HG02884 (cell line): ENCODE measurements around the gene TOR4A.
"Not testable (repeated sequence)": the region's sequence is repeated elsewhere in the genome, so short reads cannot be mapped to it uniquely, and the experiment has no call there.

Experiments used
- ATAC-seq: cut with Tn5 transposase; IDR thresholded peaks from one replicate; pipeline ENCODE4 v1.9.1; 2021; ENCODE audit warnings: mild to moderate bottlenecking, moderate library complexity; ENCODE audit not compliant: unreplicated experiment

Gene TOR4A

DNA sequence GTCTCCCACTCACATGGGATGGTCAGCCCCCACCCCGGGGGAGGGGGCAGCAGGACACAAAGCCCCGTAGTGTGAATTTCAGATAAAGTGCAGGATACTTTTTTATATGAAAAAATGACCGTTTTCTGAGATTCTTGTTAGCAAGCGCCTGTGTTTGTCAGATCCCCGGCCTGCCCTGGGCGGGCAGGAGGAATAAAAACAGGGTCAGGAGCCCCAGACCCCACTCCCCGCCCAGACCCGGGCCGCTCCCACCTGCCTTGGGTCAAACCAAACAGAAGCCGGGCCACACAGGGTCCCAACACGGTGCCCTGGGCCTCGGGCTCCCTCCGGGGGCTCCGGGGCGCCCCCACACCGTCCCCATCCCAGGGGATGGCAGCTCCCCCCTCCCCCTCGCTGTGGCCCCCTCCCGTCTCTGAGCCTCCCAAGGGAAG, 38.1 kb downstream of the TOR4A start:
- no peak for ATAC-seq

- no peak for ATAC-seq
These were observed 38.8 kb downstream of the TOR4A start for GRCh38 chr9:137316012-137316981.

GRCh38 chr9:137317021-137317717, 39.6 kb downstream of the TOR4A start:
- no peak for ATAC-seq

- ATAC-seq: no peak
These were observed 40.4 kb downstream of the TOR4A start for GRCh38 chr9:137317718-137318511.

- no peak for ATAC-seq
These were observed 41.1 kb downstream of the TOR4A start for GRCh38 chr9:137318602-137319001.

GRCh38 chr9:137319011-137319738, 41.6 kb downstream of the TOR4A start:
- ATAC-seq: no peak

DNA sequence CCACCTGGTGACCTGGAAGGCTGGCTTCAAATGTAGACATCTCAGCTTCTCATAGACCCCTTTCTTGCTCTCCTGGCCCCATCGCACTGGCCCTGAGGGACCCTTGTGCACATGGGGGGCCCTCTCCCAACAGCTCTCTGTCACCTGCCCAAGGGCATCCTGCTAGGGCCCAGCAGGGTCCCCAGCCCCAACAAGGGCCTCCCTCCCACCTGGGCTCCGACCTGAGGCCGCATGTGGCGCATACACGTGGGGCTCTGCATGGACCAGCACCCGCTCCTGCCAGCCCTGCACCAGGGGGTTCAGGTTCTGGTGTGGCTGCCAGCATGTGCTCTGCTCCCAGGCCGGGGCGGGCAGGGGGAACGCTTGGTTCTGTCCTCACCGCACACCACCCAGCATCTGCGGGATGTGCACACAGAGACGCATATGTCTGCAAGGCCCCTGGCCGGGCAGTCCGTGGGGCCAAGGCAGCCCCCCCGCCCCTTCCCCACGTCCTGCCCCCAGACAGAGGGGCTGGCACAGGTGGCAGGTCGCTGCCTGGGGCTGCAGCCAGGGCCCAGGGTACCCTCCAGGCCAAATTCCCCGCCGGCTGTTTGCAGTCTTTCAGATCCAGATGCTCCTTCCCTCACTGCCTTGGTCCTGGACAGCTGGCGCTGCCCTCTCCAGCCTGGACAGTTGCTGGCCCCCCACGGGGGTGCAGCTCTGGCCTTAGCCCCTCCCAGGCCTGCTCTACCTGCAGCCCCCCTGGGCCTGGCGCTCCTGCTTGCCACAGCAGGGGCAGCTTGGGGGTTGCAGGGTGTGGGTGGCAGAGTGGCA, 42.4 kb downstream of the TOR4A start:
- no peak for ATAC-seq

DNA sequence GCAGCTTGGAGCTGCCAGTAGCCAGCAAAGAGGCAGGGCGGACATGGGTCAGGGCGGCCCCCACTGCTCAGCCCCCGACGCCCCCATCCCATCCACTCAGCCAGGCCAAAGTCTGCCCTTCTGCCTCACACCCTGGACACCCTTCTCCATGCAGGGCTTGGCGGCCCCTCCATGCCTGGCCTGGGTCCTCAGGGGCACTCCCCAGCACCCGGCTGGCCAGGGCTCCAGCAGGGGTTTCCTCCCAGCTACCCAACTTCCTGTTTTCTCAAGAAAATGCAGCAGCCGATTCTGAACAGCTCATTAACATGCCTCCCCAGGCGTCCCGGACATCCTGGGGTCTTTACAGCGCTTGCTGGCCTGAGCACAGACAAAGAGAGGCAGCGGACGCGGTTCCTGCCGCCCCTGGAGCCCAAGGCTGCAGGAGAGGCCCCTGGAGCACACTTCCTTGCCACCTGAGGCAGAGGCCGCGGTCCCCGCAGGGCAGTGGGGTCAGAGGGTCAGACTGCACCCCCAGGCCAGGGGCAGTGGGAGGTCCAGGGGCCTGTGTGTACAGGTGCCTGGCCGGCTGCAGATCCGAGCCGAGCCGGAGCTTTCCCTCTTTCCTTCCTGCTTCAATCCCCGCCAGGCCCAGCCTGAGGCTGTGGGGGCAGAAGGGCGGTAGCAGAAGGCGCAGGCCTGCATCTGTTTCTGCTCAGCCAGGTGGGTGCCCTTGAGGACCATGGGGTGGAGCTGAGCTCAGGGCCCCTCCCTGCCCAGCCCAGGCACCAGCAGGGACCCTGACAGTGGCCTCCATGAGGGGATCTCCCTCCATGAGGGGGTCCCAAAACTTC, 43.2 kb downstream of the TOR4A start:
- no peak for ATAC-seq

DNA sequence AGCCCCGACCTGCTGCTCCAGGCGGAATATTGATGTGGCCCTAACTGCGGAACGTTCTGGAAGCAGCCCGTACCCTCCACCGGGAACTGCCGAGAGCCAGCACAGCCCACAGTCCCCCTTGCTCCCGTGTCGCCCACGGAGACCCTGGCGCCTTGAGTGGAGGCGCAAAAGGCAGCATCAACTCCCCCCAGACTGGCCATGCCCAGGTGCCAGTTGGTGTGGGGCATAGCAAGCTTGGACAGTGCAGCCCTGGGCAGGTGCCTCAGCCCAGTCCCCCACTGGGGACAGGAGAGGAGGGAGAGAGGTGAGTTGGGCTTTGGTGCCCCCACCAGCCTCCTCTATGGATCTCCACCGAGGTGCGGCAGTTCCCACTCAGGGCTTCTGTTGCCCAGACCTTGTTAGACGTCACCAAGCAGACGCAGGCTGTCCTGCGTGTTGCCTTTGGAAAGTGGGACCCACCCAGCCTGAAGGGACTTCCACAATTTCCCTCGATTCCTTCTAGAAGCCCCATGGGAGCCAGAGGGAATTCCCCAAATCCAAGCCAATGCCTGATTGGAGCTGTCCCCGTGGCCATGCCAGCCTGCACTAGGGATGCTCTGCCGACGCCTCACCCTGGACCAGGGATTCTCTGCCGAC, 44.3 kb downstream of the TOR4A start:
- no peak for ATAC-seq

DNA sequence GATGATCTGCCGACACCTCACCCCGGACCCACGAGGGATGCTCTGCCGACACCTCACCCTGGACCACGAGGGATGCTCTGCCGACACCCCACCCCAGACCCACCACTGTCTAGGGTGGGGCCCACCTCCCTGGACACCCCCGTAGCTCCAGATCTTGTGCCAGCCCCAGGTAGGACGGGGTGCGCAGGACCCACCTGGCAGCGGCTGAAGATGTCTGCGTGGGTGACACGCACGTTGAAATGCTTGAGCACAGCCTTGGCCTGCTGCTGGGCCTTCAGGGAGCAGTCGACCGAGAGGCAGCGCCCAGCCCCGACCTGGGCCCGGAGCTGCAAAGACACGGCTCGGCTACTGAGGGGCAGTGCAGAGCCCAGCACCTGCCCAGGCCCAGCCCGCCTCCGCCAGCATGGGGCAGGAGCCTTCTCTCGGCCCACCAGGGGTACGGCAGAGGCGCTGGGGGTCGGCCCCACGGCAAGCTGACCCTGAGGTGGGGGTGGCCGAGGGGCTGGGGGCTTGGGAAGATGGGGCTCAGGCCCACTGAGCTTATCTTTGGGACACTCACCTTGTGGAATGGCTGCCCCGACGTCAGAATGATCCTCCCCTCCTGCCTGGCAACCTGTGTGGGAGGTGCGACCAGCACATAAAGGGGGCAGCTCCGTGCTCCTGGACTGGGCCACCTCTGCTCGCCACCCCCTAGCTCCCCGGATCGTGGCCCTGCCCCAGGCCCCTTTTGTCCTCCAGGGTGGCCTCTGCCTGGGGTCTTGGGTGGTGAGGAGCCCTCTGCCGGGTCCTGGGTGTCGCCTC, 46.2 kb downstream of the TOR4A start:
- no peak for ATAC-seq

- ATAC-seq: no peak
These were observed 47.6 kb downstream of the TOR4A start for GRCh38 chr9:137325124-137325523.

DNA sequence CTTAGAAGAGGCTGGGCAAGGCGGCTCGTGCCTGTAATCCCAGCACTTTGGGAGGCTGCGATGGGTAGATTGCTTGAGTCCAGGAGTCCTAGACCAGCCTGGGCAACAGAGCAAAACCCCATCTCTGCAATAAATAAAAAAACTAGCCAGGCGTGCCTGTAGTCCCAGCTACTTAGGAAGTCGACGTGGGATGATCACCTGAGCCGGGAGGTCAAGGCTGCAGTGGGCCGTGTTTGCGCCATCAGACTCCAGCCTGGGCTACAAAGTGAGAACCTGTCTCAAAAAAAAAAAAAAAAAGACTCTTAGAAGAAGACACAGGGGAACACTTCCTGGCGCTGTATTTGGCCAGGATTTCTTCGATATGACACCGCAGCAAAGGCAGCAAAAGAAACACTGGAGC, 48.3 kb downstream of the TOR4A start:
- no peak for ATAC-seq

DNA sequence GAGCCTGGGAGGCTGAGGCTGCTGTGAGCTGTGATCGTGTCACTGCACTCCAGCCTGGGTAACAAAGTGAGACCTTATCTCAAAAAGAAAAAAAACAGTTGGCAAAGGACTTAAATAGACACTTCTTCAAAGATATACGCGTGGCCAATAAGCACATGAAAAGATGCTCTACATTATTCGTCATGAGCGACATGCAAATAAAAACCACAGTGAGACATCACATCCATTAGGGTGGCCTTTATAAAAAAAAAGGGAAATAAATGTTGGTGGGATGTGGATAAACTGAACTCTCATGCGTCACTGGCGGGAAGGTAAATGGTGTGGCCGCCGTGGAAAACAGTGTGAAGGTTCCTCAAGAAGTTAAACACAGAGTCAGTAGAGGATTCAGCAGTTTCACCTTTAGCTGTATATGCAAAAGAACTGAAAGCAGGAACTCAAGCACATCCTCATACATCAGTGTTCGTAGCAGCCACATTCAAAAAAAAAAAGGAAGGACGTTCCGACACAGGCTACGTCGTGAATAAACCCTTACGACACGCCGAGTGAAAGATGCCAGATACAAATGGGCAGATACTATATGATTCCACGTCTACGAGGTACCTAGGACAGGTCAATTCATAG, 49.0 kb downstream of the TOR4A start:
- ATAC-seq: no peak

DNA sequence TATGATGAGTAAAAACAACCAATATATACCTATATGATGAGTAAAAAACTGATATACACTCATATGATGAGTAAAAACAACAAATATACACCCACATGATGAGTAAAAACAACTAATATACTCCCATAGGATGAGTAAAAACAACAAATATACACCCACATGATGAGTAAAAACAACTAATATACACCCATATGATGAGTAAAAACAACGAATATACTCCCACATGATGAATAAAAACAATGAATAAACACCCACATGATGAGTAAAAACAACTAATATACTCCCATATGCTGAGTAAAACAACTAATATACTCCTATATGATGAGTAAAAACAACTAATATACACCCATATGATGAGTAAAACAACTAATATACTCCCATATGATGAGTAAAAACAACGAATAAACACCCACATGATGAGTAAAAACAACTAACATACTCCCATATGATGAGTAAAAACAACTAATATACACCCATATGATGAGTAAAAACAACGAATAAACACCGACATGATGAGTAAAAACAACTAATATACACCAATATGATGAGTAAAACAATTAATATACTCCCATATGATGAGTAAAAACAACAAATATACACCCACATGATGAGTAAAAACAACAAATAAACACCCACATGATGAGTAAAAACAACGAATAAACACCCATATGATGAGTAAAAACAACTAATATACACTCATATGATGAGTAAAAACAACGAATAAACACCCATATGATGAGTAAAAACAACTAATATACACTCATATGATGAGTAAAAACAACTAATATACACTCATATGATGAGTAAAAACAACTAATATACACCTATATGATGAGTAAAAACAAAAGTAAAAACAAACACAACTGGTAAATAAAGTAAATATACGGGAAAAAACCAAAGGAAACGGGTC, 50.4 kb downstream of the TOR4A start:
- not testable (repeated sequence) for ATAC-seq

GRCh38 chr9:137329590-137329989, 52.1 kb downstream of the TOR4A start:
- ATAC-seq: not testable (repeated sequence)

GRCh38 chr9:137330689-137331088, 53.2 kb downstream of the TOR4A start:
- ATAC-seq: no peak
